ENCODE data around the gene OSBPL10. TPM values are rescaled to one million over a fixed set of nuclear protein-coding genes. Genes with fewer than 3 reads are reported as not detected.

OSBPL10 gene
- polyA plus RNA-seq, 1 donor = 10.9 TPM

DNA sequence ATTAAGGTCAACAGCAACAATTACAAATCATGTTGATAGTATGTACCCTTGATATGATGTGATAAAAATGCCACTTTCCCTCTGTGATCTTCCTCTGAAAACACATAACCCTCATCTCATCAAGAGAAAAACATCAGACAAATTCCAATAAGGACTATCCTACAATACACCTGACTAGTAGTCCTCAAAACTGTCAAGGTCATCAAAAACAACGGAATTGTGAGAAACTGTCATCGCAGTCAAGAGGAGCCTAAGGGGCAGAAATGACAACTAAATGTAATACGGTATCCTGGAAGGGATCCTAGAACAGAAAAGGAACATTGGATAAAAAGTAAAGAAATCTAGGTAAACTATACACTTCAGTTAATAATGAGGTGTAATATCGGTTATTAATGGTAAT lies 59.2 kb downstream of the OSBPL10 start:
- no peak for DNase-seq

DNA sequence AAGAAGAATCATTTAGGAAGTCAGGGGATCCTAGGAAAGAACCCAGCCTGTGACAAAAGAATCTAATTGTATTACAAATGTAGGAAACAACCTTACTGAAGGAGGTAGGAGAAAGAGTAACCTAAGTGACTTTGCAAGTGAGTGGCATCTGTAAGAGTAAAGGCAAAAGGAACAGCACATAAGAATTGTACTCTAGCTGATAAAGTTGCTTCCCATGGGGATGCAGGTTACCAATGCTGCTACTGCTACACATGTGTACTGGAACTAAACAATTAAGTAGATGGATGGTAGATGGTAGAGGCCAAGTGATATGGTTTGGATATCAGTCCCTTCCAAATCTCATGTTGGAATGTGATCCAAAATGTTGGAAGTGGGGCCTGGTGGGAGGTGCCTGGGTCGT lies 60.8 kb downstream of the OSBPL10 start:
- no peak for DNase-seq

DNA sequence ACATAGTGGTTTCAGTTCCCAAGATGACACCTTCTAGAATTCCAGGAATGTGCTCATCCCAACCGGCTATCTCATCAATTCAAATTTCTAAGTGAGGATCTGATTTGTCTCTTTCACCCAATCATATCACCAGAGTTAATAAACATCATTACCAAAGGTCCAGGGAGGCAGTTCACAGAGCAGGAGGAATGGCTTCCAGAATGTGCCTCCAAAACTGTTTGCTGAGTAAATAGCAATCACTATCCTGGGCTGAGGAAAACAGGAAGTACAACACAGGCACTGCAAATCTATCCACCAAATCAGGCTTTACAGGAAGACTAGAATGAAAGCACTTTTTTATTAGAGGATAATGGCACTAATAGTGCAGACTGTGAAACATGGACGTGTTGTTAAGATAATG lies 61.5 kb downstream of the OSBPL10 start:
- no peak for DNase-seq

DNA sequence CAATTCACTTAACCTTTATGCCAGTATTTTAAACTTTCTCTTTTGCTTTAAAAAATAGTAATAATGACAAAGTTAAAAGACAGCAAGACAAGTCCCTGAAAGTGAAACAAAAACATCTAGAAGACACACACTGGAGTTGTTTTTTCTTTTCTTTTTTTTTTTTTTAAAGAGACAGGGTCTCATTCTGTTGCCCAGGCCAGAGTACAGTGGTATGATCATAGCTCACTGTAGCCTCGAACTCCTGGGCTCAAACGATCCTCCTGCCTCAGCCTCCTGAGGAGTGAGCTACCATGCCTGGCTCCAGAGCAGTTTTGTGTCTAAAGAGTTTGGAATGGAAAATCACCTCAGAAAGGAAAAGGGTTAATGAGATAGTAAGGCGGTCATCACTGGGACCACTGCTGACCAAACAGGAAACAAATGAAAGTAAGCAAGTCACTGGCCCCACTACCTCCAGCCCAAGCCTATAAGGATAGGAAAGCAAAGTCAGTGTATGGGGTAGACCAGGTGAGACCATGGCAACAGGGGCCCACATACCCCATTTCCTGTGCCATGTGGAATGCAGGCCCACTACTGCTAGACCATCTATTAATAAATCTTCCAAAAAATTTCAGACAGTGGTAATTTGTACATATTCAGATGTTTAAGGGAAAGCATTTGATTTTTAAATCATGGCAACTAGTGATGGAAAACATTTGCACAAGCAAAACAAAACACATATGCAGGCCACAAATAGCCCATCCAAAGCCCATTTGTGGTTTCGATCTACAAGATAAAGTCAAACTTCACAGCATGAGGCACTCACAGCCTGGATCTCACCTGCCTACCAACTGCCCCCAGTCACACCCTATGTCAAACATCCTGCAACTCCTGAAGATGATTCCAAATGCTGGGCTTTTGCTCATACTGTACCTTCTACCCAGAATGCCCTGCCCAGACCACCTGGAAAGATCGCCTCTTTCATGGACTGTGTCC lies 62.6 kb downstream of the OSBPL10 start:
- DNase-seq = no peak

DNA sequence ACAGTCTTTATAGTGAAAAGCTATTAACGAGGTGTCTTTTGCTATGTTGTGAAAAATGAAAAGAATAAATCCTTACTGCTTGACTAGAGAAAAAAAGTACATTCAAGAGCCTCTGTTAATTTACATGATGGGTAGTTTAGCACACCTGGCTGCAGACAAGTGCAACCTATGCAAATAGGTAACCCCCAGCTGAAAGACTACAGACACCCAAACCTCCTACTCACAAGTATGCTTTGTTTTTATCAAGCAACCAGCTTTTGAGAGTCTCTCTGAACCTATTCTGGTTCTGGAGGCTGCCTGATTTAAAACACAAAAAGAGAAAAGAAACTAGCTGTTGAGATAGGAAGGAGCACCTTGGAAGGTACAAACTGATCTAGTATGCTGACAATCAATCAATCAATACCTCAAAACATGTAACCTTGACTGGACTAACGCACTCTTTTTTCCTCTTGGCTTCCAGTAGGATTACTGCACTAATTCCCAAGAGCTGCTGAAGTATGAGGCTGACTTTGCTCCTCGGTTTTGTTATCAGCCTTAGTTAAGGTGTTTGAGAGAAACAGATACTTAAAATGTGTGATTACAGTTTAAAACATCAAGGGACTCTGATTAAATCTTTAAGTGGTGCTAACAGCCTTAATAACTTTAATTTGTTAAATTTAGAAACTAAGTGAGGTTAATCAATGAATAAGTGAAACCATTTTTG lies 63.6 kb downstream of the OSBPL10 start:
- no peak for DNase-seq

DNA sequence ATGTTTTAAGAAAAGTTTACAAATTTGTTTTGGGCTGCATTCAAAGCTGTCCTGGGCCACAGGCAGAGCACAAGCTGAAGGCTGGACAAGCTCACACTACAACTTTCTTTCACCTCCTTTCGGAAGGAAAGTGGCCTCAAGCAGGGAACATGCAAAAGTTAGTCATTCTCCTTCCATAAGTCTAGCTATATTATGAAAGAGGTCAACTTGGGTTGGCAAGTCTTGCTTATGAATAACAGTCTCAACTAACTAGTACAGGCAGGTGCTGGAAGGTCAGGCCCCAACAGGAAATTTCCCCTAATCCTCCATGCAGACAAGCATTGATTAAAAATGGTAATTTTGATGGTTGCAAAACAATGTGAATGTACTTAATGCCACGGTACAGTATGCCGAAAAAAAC lies 69.4 kb downstream of the OSBPL10 start:
- DNase-seq = no peak

DNA sequence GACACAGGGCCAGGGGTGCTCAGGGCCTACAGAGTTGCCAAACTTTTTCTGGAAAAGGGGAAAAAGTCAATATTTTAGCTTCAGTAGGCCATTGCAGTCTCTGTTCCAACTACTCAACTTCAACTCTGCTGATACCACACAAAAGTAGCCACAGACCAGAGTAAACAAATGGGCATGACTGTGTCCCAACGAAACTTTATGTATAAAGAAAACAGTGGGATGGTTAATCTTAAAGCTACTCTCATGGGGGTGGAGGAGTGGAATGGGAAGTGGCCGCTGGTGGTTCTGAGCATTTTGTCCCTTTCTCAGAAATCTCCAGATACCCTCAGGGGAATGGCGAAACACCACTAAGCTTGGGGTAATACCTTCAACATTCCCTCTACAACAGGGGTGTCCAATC lies 69.9 kb downstream of the OSBPL10 start:
- DNase-seq = no peak

DNA sequence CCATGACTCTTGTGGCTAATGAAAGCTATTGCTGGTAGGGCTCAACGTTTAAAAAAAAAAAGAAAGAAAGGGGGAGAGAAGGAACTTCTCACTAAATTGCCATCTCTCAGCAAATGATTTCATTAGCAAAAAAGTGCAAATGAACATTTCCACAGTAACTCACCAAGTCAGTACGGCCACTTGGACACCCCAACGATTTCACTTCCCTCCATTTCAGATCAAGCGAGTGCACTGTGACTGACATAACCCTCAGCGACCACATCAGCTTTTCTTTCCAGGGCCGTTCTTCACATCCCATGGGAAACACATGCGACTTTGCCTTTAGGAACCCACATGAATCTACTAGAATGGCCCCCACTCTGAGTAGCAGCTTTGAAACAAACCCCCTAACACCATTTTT lies 71.6 kb downstream of the OSBPL10 start:
- no peak for DNase-seq

DNA sequence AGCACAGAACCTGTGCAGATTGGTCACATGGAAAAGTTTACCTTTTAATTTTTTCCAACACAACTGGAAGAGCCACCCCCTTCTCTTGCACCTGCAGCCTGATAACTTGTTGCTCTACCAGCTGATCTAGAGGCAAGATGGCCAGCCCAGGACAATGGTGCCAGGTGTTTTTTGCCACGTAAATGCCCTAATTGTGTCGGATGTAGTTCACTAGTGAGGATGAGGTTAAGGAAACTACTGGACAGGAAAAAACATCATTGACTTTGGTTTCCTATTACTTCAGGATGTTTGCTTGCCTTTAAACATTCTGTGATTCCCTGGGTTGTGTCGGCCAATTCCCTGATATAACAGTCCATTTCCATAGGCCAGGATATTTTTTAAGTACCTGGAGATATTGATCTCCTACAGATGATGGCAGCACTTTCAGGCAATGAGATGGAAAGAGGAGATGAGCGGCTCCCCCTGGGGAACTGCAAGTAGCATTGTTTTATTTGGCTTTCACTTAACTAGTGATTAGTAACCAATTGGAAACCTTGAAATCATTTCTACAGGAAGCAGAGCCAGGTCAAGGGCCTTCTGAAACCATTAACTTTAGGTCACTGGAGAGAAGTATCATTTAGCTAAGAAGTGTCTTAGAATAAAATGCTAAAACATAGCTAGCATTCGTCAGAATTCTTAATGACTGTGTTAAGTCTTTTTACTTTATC lies 72.5 kb downstream of the OSBPL10 start:
- DNase-seq = no peak

DNA sequence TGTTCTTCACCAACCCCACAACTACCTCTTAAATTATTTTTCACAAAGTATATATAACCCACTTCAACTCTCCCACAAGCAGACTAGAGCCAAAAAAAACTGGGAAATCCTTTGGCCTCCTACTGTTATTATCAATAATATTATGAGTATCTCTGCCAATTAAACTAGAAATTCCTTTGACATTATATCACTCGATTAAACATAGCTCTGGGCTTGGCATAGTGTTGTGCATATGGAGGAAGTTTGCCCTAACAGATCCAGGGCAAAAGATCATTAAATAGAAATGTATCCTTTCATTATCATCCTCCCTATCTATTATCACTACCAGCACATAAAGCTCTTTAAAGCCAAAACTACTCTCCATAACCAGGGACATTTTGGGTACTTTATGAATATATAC lies 74.9 kb downstream of the OSBPL10 start:
- no peak for DNase-seq

DNA sequence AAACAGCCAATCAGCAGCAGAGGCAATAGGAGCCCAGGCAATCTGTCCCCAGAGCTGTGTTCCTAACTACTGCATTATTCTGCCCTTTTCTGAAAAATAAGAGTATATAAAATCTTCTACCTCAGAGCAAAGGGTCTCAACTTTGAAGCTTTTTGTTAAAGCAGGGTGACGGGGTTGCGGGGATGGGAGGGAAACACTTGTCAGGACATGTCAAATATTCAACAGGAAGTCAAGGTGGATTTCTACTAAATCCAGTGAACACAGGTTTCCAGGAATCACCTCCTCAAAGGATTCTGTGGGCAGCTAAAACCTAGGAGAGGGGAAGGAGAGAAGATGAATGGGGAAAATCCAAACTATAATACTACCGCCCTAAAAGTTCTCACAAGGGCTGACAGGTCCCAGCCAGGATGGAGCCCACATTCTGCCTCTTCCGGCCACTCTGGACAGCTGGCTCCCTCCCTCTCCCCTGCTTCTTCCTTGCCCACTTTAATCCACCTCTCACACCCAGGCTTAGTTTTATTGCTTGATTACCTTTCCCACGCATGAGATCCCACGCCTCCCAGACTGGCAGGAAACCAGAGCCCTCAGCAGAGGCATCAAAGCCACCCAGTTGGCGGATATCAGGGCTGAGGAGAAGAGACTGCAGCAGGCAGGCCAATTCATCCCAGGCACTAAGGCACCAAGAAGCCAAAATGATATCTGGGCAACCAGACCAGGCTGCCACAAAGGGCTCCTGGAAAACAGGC lies 77.2 kb downstream of the OSBPL10 start:
- no peak for DNase-seq

DNA sequence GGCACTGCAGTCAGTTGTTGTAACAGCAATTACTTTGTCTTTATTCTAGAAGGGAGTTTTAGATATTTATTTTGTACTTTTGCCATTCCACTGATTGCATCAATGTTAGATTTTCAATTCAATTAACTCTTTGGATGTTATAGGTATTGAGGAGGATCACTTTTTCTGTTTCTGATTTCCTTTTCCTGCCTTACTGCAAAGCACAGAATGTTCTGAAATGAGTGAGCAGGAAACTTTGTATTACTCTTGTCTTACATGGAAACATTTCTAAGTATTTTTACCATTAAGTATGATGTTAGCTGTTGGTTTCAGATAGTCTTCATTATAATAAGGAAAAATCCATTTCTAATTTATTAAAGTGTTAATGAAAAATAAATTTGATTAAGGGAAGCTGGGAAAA lies 80.5 kb downstream of the OSBPL10 start:
- no peak for DNase-seq

DNA sequence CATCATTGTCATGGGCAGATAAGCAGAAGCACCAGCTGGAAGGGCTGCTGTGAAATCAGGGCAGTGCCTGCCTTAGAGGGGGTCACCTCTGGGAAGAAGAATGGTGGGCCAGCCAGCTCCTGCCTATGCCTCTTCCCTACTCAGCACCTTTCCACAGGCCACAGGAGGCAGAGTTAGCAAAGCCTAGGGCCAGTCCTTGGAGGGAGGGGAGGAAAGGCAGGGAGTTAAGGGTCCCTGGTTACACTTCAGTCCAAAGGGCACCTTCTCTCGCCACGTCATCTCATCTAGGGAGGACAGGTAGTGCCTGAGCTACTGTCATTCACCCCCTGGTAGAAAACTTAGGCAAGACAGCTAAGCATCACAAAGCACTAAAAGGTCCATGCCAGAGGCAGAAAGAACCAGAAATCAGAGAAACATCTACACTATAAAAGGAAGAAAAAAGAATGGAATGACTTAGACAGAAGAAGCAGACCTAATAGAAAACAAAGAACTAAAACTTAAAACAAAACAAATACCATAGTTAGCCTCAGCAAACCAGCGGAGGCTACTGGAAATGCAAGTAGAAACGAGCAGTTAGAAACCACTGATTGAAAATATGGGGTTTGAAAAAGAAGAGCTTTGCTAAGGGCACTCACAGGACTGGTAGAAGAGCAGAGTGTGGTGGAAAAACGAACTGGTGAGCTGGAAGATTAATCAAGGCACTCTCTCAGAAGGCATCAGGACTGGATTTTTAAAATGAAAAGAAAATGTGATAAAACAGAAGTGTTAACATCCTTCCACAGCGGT lies 84.2 kb downstream of the OSBPL10 start:
- no peak for DNase-seq

DNA sequence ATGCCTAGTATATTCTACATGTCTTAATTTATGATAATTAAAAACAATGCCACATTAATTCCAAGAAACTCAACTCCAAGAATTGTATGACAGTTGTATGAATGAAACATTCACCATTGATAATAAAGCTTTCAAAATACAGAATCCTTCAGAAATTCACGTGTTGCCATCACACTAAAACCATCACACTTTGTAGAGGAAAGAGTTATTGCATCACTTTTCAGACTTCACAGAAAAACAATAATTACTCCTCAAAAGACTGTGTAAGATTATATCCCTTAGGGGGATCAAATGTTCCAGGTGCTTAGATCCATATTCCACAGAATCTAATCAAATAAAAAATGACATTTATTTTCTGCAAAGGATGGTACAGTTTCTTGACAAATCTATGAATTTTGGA lies 85.0 kb downstream of the OSBPL10 start:
- no peak for DNase-seq

DNA sequence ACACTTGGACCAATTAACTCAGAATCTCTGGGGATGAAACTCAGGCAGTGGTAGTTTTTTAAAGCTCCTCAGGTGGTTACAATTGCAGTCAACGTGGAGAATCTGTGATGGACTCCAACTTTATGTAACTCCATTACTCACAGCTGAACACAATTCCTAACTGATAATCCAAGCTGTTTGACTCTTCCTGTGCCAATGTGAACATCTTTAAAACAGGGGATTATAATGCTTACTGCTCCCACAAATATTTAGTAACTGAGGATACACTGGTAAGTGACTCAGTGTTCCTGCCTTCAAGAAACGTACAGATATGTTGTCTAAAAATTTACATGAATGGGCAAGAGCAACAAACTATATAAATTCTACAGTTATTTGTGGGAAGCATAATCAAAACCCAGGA lies 85.6 kb downstream of the OSBPL10 start:
- DNase-seq = no peak

DNA sequence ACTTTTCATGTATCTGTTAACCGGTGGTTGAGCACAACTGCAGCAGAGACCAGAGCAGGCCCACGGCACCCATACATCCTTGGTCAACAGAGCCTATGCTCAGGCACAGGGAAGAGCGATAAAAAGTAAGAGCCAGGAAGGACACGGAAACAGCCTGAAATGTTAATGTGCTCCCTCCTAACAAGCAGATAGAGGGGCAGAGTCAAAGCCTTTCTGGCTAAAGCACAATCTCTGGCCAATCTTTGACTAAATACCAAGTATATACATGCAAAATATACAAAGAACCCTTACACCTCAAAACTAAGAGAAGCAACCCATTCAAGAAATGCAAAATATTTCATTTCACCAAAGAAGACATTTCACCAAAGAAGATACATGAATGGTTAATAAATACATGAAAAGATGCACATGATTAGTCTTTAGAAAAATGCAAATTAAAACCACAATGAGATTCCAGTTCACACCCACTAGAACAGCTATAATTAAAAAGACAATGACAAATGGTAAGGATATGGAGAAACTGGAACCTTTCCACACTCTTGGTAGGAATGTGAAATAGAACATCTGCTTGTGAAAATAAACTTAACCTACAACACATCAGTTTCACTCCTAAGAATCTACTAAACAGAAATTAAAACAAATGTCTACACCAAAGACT lies 88.0 kb downstream of the OSBPL10 start:
- DNase-seq = no peak

DNA sequence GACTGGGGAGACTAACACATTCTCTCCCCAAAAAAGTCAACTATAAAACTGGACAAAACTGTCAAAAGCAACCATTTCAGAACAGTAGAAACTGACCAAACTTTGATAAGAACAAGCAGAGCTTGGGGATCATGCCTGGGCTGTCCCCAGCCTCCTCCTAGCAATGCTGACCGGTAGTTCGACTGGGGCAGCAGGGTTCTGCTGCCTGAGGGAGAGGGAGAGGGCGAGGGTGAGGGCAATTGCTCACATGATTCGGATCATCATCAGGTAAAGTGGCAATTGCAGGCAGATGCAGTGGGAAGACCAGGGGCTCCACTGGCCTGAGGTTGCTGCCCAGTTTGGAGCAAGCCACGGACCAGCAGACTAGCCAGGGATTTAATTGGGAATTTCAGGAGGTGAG lies 88.6 kb downstream of the OSBPL10 start:
- no peak for DNase-seq

DNA sequence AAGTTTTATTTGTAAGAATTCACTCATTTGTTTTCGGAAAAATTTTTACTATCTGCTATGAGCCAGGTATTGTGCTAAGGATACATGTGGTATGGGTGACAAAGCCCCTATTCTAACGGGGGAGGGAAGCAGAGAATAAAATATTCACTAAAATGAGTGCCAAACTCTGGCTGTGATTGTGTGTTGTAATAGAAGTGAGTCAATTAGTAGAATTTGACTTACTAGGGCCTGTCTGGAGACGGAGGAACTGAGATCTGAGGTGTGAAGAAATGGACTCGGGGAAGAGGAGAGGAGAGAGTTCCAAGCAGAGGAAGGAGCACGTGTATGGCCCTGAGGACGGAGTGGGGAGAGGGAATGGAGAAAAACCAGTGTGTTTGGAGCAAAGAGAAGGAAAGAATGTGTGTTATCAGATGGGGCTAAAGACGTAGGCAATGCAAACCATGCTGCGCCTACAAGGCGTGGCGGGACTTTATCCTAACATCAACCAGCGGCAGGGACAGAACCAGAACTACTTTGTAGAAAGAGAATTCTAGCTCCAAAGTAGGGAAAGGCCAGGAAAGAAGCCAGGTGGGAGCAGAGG lies 89.1 kb downstream of the OSBPL10 start:
- no peak for DNase-seq

DNA sequence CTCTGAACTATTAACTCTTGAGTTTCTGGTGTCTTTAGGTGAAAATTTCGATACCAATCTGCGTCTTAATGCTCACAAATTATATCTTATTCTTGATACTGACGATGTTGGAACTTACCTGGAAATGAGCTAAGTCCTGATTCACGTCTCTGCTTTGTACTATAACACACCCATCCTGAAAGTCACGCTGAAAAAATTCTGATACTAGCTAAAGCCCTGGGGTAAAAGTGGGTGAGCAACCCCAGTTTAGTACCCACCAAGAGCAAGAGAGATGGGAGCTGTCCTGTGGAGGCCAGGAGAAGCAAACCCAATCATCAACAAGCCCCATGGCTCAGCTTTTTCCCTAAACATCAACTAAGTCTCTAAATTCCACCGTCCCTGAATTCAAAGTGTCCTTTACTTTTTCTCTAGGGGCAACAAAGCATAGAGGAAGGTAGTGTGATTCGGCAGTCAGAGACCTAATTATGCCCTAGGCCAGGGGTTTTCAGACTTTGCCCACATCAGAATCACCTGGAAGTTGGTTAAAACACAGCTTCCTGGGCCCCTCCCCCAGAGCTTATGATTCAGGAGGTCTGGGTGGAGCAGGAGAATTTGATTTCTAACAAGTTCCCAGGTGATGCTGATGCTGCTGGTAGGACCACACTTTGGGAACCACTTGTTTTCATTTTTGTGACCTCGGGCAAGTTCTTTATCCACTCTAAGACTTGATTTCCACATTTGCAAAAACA lies 90.2 kb downstream of the OSBPL10 start:
- no peak for DNase-seq

DNA sequence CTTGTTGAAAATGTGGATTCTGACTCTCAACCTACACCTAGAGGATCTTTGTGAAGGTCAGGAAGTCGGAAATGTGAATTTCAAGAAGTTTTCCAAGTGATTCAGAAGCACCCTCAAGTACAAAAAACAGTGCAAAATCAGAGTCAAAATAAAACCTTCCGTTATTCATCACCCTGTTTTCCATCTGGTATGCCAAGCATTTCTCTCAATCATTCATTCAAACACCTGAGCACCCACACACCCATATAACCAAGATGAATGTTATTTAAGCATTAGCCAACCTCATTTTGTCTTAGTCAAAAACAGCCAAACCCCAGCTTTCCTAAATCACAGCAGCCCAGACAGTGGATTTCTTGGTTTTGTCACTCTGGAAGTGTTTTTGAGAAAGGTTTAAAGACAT lies 91.1 kb downstream of the OSBPL10 start:
- DNase-seq = no peak
